Measurements from ENCODE around the gene NRGN.

The NRGN gene

GRCh38 chr11:124761301-124762104 is 21.8 kb downstream of the NRGN start:
- peaks cover 31% of the 10 kb centered on the region for H3K27me3 ChIP-seq (ENCODE audit: insufficient read depth, poor library complexity, severe bottlenecking)
- TF ChIP-seq GABPA (IDR thresholded peaks at IDR 0.05; ENCODE audit: low read depth) (no peak), CTCF (IDR thresholded peaks at IDR 0.05; ENCODE audit: insufficient read depth, low read length) (no peak), REST (IDR thresholded peaks at IDR 0.05; ENCODE audit: insufficient replicate concordance, low read depth) (no peak)
- peak overlapping the region; percentile 58 for H3K4me3 ChIP-seq (replicated peaks; ENCODE audit: insufficient read depth, low read length)
- no peak overlapping the region for H3K27ac ChIP-seq (replicated peaks)
- no peak for DNase-seq (ENCODE audit: low read depth in 1 of 2, low spot score in 1 of 2)

- H3K27ac ChIP-seq (replicated peaks), result no peak within 1 kb of the TSS
- TF ChIP-seq POLR2AphosphoS5 (IDR thresholded peaks at IDR 0.05; ENCODE audit: low read depth) (no peak), GABPA (IDR thresholded peaks at IDR 0.05; ENCODE audit: low read depth) (no peak), CTCF (IDR thresholded peaks at IDR 0.05; ENCODE audit: insufficient read depth, low read length) (no peak), SPI1 (IDR thresholded peaks at IDR 0.05; ENCODE audit: borderline replicate concordance, low read depth) (no peak), REST (IDR thresholded peaks at IDR 0.05; ENCODE audit: insufficient replicate concordance, low read depth) (no peak)
- no peak for DNase-seq (ENCODE audit: low read depth in 1 of 2, low spot score in 1 of 2)
- H3K4me3 ChIP-seq (replicated peaks; ENCODE audit: insufficient read depth, low read length), result peak within 1 kb of the TSS; percentile 58
- H3K27me3 ChIP-seq (ENCODE audit: insufficient read depth, poor library complexity, severe bottlenecking), result peaks cover 28% of the 10 kb centered on the region
Observed at GRCh38 chr11:124762105-124762623, 22.4 kb downstream of the NRGN start, which contains the start of gene ESAM. ESAM (minus strand) TSS chr11:124762290; CDS start chr11:124762154, 136 bp downstream.

GRCh38 chr11:124762624-124763155 is 22.9 kb downstream of the NRGN start:
- no peak overlapping the region for H3K27ac ChIP-seq (replicated peaks)
- DNase-seq (ENCODE audit: low read depth in 1 of 2, low spot score in 1 of 2), result no peak
- peak overlapping the region; percentile 58 for H3K4me3 ChIP-seq (replicated peaks; ENCODE audit: insufficient read depth, low read length)
- H3K27me3 ChIP-seq (ENCODE audit: insufficient read depth, poor library complexity, severe bottlenecking), result peaks cover 28% of the 10 kb centered on the region
- TF ChIP-seq REST (IDR thresholded peaks at IDR 0.05; ENCODE audit: insufficient replicate concordance, low read depth), result no peak
